Thyroid gland (tissue), 4 donors: ENCODE results near the gene TRAPPC1.

Source experiments
- CTCF ChIP-seq, 6 experiments: fragments of 200-600 bp in 3 of 6; fragments of 450-650 bp in 3 of 6; sonication (generic) in 3 of 6; IDR thresholded peaks; one replicate each; pipeline ENCODE4 v1.5.1; 2016 to 2019; ENCODE audit warnings: antibody characterized with exemption in 6 of 6, mild to moderate bottlenecking in 2 of 6, inconsistent platforms in 1 of 6, moderate library complexity in 1 of 6
- POLR2A ChIP-seq, 2 donors: fragments of 450-650 bp; IDR thresholded peaks; one replicate each; pipeline ENCODE4 v1.6.1; 2017; ENCODE audit warnings: antibody characterized with exemption in 2 of 2, mild to moderate bottlenecking in 2 of 2, moderate library complexity in 1 of 2

GRCh38 chr17:7916808-7917207 lies 14.9 kb downstream of the TRAPPC1 start:
- no peak for TF ChIP-seq CTCF (IDR thresholded peaks at IDR 0.05)
- TF ChIP-seq POLR2A (IDR thresholded peaks at IDR 0.05): no peak
